Posterior vena cava (tissue), 2 donors: ENCODE data around the gene FAM9C. TPM values are rescaled to one million over a fixed set of nuclear protein-coding genes. Genes with fewer than 3 reads are reported as not detected.
"Not testable (repeated sequence)": the region's sequence is repeated elsewhere in the genome, so short reads cannot be mapped to it uniquely, and the experiment has no call there.

ENCODE experiments used
- DNase-seq: peaks from one replicate; pipeline ENCODE4 v3.0.0-alpha.2; 2020; ENCODE audit warnings: low spot score
- intact Hi-C, 2 donors: fragments of 100-400 bp; cut with DNase I; formaldehyde crosslinking; loops; one replicate each; pipeline versions ENCODE4 v1.14.1 to v1.14.2; 2022 to 2023
- total RNA-seq, 2 donors: library from RNA; stranded (reverse); fragmentation: NEBNext Ultra II Directional; extraction: Animal tissue kit (Norgen Biotek cat#: 25700); gene quantifications; one replicate each; pipeline ENCODE4 v1.2.1, GENCODE V29; 2021
- donor health status: DM: yes; HTN: yes; CAD: no.
- donor health status: DM: yes; HTN: yes; CAD: no.

Gene FAM9C
- total RNA-seq, 2 donors from 2014 or later, result 0.19 TPM; not detected in 1

GRCh38 chrX:13048280-13048679, 3.9 kb upstream of the FAM9C start:
- DNase-seq, result no peak
- intact Hi-C loops, result no loop called here

- DNase-seq, result no peak
- intact Hi-C loops, result no loop called here
These were observed 3.3 kb upstream of the FAM9C start for GRCh38 chrX:13047759-13048158.

- intact Hi-C loops, result no loop called here
- no peak for DNase-seq
These were observed 1.9 kb upstream of the FAM9C start for GRCh38 chrX:13046141-13046855.

- intact Hi-C loops, result no loop called here
- DNase-seq, result no peak
These were observed 482 bp downstream of the FAM9C start for GRCh38 chrX:13043938-13044337.

- no peak for DNase-seq
- intact Hi-C loops, result no loop called here
These were observed 1.3 kb downstream of the FAM9C start for GRCh38 chrX:13043138-13043537.

GRCh38 chrX:13036896-13037295, 7.5 kb downstream of the FAM9C start:
- DNase-seq, result no peak
- intact Hi-C loops, result no loop called here

- intact Hi-C loops, result no loop called here
- no peak for DNase-seq
These were observed 11.2 kb downstream of the FAM9C start for GRCh38 chrX:13033193-13033592.

GRCh38 chrX:13029887-13030771, 14.3 kb downstream of the FAM9C start:
- DNase-seq, result no peak
- intact Hi-C loops, result no loop called here

GRCh38 chrX:13029637-13029886, 14.9 kb downstream of the FAM9C start:
- intact Hi-C loops, result no loop called here
- no peak for DNase-seq

- no peak for DNase-seq
- intact Hi-C loops, result no loop called here
These were observed 15.4 kb downstream of the FAM9C start for GRCh38 chrX:13028871-13029636.

GRCh38 chrX:13026877-13027652, 17.4 kb downstream of the FAM9C start:
- intact Hi-C loops, result no loop called here
- no peak for DNase-seq

GRCh38 chrX:13024986-13025385, 19.4 kb downstream of the FAM9C start:
- DNase-seq, result no peak
- intact Hi-C loops, result no loop called here

- intact Hi-C loops, result no loop called here
- no peak for DNase-seq
These were observed 20.4 kb downstream of the FAM9C start for GRCh38 chrX:13023979-13024378.

GRCh38 chrX:13023567-13023966, 20.9 kb downstream of the FAM9C start:
- intact Hi-C loops, result no loop called here
- no peak for DNase-seq

GRCh38 chrX:13022926-13023325, 21.5 kb downstream of the FAM9C start:
- intact Hi-C loops, result no loop called here
- DNase-seq, result no peak

GRCh38 chrX:13016731-13017130, 27.7 kb downstream of the FAM9C start:
- intact Hi-C loops, DNase-seq: not testable (repeated sequence)

- DNase-seq, result no peak
- intact Hi-C loops, result no loop called here
These were observed 28.7 kb downstream of the FAM9C start for GRCh38 chrX:13015536-13016236.

GRCh38 chrX:13014111-13015096, 30.0 kb downstream of the FAM9C start:
- intact Hi-C loops, result no loop called here

More at GRCh38 chrX:13014111-13015096, 30.0 kb downstream of the FAM9C start:
- DNase-seq, result no peak
